ENCODE results near the gene CADM2. TPM values are rescaled to one million over a fixed set of nuclear protein-coding genes. Genes with fewer than 3 reads are reported as not detected.
"Not testable (repeated sequence)": the region's sequence is repeated elsewhere in the genome, so short reads cannot be mapped to it uniquely, and the experiment has no call there.

The CADM2 gene
- total RNA-seq, 1 experiment from 2014 or later, result not detected

DNA sequence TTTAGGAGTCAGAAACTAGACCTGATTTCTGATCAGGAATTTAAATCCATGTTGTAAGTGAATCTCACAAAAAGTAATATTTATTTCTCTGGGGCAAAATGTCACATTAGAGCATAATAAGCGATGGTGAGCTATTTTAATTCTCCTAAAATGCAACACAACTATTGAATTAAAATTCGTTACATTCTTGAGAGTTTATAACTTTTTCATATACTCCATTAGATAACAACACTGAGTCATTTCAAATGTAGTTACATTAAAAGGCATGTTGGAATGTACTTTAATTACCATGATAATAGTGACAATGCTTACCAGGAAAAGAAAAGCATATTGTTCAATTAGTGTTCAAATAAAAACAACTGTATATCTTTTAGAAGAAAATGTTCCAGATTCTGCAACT, 116.9 kb downstream of the CADM2 start:
- no peak for DNase-seq (ENCODE audit: low read depth)

- no peak for DNase-seq (ENCODE audit: low read depth)
Observed at GRCh38 chr3:85077018-85077417, 118.2 kb downstream of the CADM2 start.

- DNase-seq (ENCODE audit: low read depth), result no peak
Observed at GRCh38 chr3:85081191-85081906, 122.6 kb downstream of the CADM2 start.

DNA sequence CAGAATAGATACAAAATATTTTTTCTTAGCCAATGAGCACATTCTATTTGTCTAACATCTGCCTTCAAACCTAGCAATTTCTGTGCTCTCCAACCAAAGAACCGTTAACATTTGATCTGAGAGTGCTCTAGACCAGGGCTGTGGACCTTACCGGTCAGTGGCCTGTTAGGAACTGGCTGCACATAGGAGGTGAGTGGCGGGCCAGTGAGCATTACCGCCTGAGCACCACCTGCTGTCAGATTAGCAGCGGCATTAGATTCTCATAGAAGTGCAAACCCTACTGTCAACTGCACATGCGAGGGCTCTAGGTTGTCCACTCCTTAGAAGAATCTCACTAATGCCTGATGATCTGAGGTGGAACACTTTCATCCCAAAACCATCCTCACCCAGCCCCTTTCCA, 131.7 kb downstream of the CADM2 start:
- DNase-seq (ENCODE audit: low read depth), result no peak

DNA sequence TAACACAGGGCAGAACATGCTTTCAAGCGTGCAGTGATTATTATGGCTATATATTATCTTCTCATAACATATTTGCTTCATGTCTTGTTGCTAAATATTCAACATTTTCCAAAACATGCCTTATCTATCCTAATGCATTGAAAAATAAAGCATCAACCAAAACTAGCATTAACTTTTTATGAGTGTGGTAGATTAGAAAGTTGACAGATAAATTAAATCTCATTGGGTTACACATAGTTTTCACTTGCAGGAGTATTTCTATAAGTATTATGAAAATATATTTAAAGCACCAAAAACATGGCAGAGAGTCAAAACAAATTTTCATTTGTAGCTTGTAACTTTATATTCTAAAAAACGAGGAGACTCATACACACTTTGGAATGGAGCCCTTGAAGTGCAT, 141.5 kb downstream of the CADM2 start:
- DNase-seq (ENCODE audit: low read depth), result no peak

GRCh38 chr3:85102781-85103180, 144.0 kb downstream of the CADM2 start:
- no peak for DNase-seq (ENCODE audit: low read depth)

GRCh38 chr3:85110393-85110792, 151.6 kb downstream of the CADM2 start:
- DNase-seq (ENCODE audit: low read depth), result no peak

DNA sequence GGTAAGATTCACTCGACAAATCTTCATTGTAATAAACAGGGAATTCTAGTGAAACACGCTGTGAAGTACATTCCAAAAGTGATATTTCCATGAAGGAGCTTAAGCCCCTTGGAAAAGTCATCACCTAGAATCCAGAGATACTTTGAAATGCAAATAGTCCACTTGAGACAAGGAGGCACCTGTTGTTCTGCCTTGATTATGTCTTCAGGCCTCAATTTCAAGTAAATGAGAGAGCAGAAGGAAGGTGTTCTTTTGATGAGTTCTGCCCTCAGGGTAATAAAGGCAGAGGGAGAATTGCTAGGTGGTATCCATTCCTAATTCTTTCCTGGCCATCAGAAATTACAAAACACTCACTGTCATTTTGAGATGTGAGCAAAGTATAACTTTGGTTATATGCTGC, 162.1 kb downstream of the CADM2 start:
- no peak for DNase-seq (ENCODE audit: low read depth)

DNA sequence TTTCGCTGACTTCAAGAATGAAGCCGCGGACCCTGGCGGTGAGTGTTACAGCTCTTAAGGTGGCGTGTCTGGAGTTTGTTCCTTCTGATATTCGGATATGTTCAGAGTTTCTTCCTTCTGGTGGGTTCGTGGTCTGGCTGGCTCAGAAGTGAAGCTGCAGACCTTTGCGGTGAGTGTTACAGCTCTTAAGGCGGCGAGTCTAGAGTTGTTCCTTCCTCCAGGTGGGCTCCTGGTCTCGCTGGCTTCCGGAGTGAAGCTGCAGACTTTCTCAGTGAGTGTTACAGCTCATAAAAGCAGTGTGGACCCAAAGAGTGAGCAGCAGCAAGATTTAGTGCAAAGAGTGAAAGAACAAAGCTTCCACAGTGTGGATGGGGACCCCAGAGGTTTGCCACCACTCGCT, 174.1 kb downstream of the CADM2 start:
- DNase-seq (ENCODE audit: low read depth), result not testable (repeated sequence)

GRCh38 chr3:85133691-85134420, 175.1 kb downstream of the CADM2 start:
- not testable (repeated sequence) for DNase-seq (ENCODE audit: low read depth)

GRCh38 chr3:85142626-85143025, 183.8 kb downstream of the CADM2 start:
- DNase-seq (ENCODE audit: low read depth), result no peak

DNA sequence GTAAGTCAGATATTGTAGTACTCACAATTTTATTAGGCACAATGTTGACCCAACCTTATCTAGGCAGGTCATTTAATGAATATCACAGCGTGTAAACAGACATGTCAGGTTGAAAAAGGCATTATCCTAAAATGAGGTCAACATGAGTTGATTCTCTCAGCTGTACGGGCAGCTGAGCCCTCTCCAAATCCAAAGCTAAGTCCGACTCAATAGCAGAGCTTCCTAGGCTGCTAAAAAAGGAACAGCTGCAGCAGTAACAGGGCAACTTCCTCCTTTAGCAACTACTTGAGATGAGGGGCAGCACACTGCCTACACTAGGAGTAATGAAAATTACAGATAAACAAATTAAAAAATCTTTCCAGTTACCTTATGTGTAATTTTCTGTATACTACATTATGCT, 189.2 kb downstream of the CADM2 start:
- DNase-seq (ENCODE audit: low read depth), result no peak

GRCh38 chr3:85151555-85151954, 192.8 kb downstream of the CADM2 start:
- no peak for DNase-seq (ENCODE audit: low read depth)

DNA sequence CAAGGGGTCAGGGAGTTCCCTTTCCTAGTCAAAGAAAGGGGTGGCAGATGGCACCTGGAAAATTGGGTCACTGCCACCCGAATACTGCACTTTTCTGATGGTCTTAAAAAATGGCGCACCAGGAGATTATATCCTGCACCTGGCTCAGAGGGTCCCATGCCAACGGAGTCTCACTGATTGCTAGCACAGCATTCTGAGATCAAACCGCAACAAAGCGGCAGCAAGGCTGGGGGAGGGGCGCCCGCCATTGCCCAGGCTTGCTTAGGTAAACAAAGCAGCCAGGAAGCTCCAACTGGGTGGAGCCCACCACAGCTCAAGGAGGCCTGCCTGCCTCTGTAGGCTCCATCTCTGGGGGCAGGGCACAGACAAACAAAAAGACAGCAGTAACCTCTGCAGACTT, 194.5 kb downstream of the CADM2 start:
- DNase-seq (ENCODE audit: low read depth), result not testable (repeated sequence)

- no peak for DNase-seq (ENCODE audit: low read depth)
Observed at GRCh38 chr3:85159376-85159775, 200.6 kb downstream of the CADM2 start.

- no peak for DNase-seq (ENCODE audit: low read depth)
Observed at GRCh38 chr3:85161544-85161943, 202.8 kb downstream of the CADM2 start.

DNA sequence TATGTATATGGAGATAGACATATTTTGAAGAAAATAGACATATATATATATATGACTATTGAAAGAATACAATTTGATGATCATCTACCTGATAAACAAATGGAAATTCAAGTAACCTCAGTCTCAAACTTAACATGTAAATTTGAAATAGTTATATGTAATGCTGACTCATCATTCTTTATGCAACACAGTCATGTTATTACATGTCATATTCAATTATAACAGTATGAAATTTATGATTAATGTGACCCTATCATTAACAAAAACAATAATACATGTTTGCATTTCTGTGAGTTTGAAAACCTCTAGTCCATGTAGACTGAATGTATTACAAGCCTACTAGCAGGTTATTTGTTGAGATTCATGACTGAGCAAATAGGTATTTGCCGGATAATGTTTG, 204.1 kb downstream of the CADM2 start:
- DNase-seq (ENCODE audit: low read depth), result no peak

- no peak for DNase-seq (ENCODE audit: low read depth)
Observed at GRCh38 chr3:85164436-85164835, 205.6 kb downstream of the CADM2 start.

GRCh38 chr3:85167576-85167975, 208.8 kb downstream of the CADM2 start:
- DNase-seq (ENCODE audit: low read depth), result no peak

DNA sequence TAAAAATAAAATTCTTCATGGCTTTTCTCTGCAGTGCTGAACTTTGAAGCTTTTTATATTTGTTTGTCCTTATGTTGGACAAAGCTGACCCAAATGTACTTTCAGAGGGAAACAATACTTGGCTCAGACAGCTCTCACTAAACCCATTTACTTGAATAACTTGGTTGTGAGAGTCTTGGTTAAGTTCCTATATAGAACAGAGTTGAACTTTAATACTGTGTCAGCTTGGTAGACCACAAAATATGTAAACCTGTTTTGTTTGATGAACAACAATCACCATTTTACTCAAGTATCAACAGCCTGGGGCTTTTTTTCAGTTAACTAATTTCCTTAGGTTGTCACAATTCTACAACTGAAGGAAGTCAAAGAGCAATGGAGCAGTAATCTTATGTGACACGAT, 211.9 kb downstream of the CADM2 start:
- no peak for DNase-seq (ENCODE audit: low read depth)

GRCh38 chr3:85171976-85172375, 213.2 kb downstream of the CADM2 start:
- DNase-seq (ENCODE audit: low read depth), result no peak

GRCh38 chr3:85176799-85177198, 218.0 kb downstream of the CADM2 start:
- no peak for DNase-seq (ENCODE audit: low read depth)

All from LHCN-M2 (cell line).